ENCODE results near the gene MTHFD1L.
"Not testable (repeated sequence)": the region's sequence is repeated elsewhere in the genome, so short reads cannot be mapped to it uniquely, and the experiment has no call there.

Gene MTHFD1L

DNA sequence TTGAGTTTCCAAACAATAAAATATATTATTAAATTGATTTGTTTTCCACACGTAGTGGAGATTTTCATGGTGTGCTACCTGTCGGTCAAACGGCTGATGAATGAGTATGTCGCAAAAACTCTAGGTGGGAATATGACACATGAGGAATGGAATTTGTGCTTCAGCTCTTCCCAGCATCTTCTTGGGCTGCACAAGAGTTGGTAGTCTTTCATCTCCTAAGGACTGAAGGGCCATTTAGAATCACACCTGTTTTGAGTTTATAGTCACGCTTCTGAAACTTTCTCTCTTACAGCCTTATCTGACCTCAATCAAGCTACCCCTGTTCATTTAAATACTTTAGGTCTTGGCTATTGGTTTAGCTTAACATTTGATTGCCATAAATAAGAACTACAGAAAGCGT, 216.6 kb downstream of the MTHFD1L start:
- no peak overlapping the region for H3K4me3 ChIP-seq (ENCODE audit: low read depth, low read length)
- TF ChIP-seq, protein P1, sequence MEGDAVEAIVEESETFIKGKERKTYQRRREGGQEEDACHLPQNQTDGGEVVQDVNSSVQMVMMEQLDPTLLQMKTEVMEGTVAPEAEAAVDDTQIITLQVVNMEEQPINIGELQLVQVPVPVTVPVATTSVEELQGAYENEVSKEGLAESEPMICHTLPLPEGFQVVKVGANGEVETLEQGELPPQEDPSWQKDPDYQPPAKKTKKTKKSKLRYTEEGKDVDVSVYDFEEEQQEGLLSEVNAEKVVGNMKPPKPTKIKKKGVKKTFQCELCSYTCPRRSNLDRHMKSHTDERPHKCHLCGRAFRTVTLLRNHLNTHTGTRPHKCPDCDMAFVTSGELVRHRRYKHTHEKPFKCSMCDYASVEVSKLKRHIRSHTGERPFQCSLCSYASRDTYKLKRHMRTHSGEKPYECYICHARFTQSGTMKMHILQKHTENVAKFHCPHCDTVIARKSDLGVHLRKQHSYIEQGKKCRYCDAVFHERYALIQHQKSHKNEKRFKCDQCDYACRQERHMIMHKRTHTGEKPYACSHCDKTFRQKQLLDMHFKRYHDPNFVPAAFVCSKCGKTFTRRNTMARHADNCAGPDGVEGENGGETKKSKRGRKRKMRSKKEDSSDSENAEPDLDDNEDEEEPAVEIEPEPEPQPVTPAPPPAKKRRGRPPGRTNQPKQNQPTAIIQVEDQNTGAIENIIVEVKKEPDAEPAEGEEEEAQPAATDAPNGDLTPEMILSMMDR (IDR thresholded peaks at IDR 0.05; ENCODE audit: low read depth, low read length): no peak

DNA sequence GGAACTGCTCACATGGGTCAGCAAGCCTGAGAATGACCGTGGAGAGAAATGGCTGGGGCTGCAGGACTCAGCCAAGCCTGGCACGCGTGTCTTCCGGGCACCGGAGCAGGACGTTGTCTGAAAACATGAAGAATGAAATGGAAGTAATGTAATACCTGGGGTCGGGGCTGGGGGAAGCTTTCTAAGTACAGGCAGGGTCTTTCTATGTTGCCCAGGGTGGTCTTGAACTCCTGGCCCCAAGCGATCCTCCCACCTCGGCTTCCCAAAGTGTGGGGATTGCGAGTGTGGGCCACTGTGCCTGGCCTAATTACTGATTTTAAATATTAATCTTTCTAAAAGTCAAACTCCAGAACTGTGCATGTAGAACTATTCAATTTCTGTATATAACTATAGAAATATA, 218.8 kb downstream of the MTHFD1L start:
- H3K4me3 ChIP-seq (ENCODE audit: low read depth, low read length): no peak overlapping the region

DNA sequence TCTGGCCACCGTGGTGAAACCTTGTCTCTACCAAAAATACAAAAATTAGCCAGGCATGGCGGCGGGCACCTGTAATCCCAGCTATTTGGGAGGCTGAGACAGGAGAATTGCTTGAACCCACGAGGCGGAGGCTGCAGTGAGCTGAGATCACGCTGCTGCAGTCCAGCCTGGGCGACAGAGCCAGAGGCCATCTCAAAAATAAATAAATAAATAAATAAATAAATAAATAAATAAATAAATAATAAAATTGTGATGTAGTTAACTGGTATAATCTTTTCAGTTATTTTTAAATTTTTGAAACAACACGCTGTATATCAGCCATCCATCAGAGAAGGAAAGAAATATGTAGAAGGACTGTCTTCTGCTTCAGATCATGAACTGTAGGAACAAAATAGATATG, 221.6 kb downstream of the MTHFD1L start:
- H3K4me3 ChIP-seq (ENCODE audit: low read depth, low read length): not testable (repeated sequence)

More for the DNA sequence above, 218.8 kb downstream of the MTHFD1L start:
- TF ChIP-seq, protein P1 (IDR thresholded peaks at IDR 0.05; ENCODE audit: low read depth, low read length): no peak

DNA sequence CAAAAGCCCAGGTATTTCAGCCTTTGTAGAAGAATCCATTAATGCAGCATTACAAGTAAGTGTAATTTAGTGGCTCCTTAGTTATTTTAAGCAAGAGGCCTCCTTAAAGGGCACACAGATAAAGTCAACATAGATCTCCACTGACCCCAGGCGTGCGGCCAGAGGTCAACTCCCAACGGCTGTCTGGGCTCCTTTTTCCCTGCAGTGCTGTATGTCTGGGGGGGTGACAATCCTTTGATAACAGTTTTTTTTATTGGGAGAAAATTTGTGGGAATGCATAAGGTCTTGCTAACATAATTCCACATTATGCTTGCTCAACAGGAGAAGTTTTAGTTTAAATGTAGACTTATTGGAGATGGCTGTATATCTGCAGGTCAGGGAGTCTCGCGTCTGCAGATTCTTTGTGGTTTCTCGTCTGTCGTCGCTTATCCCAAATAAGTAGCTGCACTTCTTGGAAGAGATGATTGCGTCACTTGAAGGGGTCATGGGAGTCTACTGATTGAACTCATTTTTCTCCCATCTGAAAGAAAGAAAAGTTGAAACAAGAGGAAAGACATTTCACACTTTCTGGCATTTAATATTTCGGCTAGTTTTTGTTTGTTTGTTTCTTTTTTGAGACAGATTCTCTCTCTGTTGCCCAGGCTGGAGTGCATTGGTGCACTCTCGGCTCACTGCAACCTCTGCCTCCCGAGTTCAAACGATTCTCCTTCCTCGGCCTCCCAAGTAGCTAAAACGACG, 222.5 kb downstream of the MTHFD1L start:
- TF ChIP-seq, protein P1 (IDR thresholded peaks at IDR 0.05; ENCODE audit: low read depth, low read length): no peak
- no peak overlapping the region for H3K4me3 ChIP-seq (ENCODE audit: low read depth, low read length)

DNA sequence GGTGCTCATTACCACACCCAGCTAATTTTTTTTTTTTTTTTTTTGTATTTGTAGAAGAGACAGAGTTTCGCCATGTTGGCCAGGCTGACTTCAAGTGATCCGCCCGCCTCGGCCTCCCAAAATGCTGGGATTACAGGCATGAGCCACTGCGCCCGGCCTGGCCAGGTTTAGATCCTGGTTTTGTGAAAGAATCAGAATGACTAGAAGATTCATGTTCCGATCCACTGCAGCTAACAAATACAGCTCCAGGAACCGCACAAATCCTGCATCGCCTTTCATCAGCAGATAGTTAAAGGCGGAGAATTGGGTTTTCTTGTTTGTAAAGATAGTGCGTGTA, 223.1 kb downstream of the MTHFD1L start:
- no peak overlapping the region for H3K4me3 ChIP-seq (ENCODE audit: low read depth, low read length)
- TF ChIP-seq, protein P1 (IDR thresholded peaks at IDR 0.05; ENCODE audit: low read depth, low read length): no peak

DNA sequence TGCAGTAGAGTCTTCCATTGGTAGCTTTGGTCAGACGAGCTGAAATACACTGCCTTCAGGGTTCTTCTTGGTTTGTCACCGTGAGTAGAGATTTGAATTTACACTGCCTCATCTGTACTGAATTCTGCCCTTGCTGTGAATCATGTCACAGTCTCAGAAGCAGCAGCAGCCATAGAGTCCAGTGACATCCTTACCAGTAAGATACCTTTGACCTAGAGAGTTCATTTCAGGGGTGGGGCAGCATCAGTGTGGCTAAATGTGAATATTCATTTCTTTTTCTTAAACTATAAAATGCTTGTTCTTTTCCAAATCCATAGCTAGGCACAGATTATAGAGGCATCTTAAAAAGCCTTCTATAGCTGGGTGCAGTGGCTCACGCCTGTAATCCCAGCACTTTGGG, 223.5 kb downstream of the MTHFD1L start:
- TF ChIP-seq, protein P1 (IDR thresholded peaks at IDR 0.05; ENCODE audit: low read depth, low read length): no peak
- H3K4me3 ChIP-seq (ENCODE audit: low read depth, low read length): no peak overlapping the region

DNA sequence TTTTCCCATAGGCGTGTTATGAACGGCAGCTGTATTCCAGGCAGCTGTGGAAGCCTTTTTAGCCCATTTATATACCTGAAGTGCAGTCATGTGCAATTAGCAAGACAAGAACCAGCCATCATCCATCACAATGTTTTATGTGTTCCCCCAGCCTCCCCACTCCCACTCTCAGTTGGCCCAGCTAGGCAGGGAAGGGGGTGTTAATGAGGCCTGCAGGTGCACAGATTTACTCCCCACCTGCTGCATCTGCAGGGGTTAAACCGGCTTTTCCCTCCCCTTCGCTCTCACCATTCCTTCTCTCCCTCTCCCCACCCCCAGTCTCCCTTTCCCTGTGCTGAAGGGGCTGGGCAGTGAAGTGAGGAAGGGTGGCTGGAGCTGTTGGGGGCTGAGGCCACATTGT, 224.5 kb downstream of the MTHFD1L start:
- TF ChIP-seq, protein P1 (IDR thresholded peaks at IDR 0.05; ENCODE audit: low read depth, low read length): no peak

DNA sequence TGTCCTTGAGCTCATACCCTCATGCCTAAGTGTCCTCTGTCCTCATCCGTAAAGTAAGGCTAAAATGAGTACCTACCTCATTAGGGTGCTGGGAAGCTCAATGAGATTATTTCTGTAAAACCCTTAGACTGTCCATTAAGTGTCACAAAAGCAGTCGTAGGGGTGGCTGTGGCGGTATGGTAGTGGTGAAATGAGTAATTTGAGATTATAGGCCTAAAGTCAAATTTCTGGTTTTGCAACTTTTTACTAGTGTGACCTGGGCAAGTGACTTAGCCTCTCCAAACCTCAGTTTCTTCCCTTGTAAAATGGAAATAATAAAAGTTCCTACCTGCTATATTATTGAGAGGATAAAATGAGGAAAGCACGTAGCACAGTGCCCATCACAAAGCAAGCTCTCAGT, 226.1 kb downstream of the MTHFD1L start:
- H3K4me3 ChIP-seq (ENCODE audit: low read depth, low read length): no peak overlapping the region
- TF ChIP-seq, protein P1 (IDR thresholded peaks at IDR 0.05; ENCODE audit: low read depth, low read length): no peak

More for the DNA sequence above, 224.5 kb downstream of the MTHFD1L start:
- H3K4me3 ChIP-seq (ENCODE audit: low read depth, low read length): no peak overlapping the region
